ENCODE results near the gene APEX1. TPM values are rescaled to one million over a fixed set of nuclear protein-coding genes. Genes with fewer than 3 reads are reported as not detected.
"Not testable (repeated sequence)": the region's sequence is repeated elsewhere in the genome, so short reads cannot be mapped to it uniquely, and the experiment has no call there.

The APEX1 gene
- total RNA-seq, 1 experiment from 2014 or later: 96.7 TPM

DNA sequence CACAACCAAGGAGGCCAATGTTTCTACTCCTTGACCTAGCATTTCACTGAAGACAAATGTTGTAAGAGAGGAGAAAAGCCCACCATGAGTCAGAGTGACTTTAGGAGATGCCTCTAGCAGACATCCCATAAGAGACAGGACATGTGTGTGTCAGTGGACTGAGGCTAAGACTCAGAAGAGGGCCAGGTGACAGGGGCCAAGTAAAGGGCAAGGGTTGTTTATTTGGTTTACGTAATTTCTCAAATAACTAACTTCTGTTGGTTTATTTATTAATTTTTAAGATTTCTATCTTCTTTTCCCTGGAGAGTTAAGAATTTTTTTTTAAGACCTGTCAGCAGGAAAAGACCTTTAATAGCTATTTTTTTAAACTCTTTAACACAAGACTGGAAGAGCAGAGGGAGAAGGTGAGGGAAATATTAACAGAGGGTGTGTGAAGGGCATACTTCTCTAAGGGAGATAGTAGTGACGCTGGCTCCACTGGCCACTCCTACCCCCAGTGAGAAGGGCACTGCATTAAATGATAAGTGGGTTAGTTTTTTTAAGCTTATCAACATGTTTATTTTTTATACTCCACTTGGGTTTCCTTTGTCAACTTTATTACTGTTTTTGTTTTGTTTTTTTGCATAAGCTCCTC, 17.6 kb downstream of the APEX1 start:
- no peak for DNase-seq (ENCODE audit: low spot score)

DNA sequence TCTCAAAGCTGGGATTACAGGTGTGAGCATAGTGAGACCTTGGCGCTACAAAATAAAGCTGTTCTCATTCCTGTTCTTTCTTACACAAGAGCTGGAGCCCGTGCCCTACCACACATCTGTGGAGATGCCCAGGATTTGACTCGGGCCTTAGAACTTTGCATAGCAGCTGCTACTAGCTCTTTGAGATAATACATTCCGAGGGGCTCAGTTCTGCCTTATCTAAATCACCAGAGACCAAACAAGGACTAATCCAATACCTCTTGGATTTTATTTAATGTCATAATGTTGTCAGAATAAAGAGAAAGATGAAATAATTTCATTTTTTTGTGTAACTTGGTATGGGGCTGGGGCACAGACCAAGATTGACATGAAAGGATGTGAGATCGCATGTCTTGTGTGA, 21.8 kb downstream of the APEX1 start:
- no peak for DNase-seq (ENCODE audit: low spot score)

DNA sequence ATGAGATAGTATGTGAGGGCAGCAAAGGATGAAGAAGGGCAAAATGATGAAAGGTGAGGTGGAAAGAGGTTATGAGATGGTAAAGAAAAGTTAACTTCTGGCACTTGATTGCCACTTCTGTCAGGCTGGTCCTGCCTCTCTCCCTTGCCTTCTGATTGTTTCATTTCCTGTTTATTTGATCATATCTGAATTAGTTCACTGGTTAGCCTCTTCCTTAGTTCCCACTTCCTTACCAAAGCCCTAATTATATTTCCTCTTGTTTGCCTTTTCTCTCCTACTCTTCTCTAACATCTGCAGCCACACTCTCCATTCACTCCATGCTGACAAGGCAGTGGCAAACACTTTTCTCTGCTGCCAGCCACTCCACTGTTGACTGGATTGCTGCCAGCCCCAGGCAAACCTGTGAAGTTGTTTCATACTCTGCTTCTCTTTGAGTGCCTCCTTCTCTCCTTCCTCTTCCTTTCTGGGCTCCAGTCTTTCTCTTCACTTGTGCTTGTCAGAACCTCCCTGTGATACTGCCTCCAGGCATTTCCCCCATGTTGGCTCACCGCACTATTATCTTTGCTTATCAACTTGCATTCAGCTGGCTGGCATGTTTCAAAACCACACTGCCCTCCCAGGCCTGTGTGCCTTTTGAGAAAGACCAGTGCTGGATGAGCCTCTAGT, 22.3 kb downstream of the APEX1 start:
- peak; percentile 71 for DNase-seq (ENCODE audit: low spot score)

DNA sequence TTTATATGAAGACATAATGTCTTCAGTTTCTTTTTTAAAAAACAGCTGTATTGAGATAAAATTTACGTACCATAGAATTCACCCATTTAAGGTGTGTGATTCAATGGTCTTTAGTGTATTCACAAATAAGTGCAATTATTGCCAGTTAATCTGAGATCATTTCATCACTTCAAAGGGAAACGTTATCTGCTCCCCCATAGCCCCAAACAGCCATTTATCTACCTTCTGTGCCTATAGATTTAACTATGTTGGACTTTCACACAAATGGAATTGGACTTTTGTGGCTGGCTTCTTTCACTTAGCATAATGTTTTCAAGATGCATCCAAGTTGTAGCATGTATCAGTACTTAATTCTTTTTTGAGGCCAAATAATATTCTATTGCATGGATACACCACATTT, 23.9 kb downstream of the APEX1 start:
- DNase-seq (ENCODE audit: low spot score): no peak

DNA sequence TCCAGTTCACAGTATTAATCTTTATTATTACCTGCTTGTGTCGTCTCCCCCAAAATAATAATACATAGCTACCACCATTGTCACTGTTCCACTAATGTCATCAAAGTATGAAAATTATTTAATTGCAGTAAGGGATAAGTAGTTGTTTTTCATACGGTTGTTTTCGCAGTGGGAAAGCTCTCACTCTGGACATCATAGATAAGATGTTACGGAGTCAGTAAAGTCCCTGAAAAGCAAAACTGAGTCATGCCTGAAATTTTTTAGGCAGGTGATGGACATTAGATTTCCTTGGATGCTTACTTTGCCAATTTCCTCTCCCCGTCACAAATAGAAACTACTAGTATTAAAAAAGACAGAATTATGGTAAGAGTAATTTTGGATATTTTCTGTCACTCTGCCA, 27.4 kb downstream of the APEX1 start:
- no peak for DNase-seq (ENCODE audit: low spot score)

DNA sequence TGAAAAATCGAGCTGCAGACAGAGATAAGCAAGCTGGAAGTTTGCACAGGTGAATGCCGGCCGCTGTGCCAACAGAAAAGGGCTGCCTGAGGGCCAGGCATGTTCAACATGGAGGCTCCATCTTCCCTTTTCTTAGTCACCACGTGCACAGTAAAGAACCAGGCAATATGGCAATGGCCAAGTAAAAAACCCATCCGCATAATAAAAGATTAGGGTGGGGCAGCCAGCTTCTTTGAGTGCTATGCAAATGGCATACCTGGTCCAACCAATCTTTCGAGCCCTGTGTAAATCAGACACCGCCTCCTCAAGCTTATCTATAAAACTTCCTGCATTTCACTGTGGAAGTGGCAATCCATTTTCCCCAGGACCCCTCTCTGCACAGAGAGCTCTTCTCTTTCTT, 30.9 kb downstream of the APEX1 start:
- no peak for DNase-seq (ENCODE audit: low spot score)

DNA sequence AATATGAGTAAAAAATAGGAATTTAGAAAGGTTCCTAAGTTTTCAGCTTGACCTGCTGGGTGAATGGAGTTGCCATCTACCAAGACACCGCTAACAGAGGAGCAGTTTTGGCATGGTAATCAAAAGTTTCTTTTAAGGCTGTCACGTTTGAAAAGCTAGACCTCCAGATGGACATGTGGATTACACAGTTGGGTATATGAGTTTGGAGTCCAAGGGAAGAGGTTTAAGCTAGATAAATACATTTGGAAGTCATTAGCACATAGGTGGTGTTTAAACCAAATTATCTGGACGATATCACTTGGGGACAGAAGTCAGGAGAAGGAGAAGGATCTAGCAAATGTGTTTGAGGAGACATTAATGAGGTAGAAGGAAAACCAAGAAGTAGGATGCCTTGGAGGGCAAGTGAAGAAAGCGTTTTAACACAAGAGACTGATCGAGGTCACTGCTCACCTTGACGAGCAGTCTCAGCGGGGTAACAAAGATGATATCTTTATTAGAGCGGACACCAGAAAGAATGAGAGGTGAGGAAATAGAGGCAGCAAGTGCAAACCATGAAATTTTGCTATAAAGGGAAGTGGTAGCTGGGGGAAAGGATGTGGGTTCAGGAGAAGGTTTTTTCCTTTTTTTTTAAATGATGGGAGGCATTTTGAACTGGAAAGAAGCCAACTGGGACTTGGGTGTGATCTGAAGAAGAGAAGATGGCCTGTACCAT, 31.8 kb downstream of the APEX1 start:
- DNase-seq (ENCODE audit: low spot score): no peak

DNA sequence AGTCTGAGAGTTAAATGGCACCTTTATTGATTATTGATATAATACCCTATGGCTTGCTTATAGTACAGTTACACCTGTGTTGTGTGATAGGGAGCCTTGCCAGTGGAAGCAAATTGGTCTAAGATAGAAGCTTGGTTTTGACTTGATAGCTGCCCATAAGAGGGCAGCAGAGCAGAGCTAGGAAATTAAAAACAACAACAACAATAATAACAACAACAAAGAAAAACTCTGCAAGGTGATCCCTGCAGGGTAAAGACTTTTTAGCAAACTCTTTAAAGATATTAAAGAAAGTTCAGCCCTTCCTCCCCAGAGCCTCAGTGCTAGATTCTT, 32.3 kb downstream of the APEX1 start:
- no peak for DNase-seq (ENCODE audit: low spot score)

DNA sequence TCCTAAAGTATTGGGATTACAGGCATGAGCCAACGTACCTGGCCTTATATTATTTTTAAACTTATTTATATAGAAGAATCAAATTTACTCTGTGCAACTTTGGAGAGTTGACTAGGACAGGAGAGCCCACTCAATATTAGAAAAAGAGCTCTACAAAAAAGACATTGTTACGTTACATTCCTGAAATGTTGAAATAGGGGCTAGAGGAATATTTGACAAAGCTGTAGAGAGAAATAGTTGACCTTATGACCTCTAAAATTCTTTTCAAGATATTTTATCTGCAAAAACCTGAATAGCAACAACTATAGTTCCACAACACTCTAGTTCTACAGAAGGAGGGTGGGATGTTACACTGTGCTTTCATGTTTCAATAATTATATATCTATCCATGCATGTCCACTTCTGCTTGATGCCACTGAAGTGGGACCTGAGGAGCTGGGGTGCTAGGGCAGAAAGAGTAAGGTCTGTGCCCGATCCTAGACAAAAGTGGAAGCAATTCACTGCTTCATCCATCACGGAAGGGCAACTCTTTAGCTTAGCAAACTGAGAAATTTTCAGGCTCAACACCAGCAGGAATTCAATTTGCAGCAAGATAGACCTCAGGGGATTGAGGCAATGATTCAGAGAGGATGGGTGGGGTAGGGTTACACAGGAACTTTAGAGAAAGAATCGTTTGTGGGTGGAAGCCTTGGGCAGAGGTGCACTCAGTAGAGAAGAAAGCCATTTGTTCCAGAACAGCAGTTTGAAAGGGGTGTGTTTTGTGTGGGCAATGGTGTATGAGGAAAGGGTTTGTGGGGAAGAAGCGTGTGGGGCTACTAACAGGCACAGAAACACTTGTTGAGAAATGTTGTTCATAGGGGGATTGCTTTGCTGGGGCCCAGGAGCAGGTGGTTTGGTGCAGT, 34.3 kb downstream of the APEX1 start:
- no peak for DNase-seq (ENCODE audit: low spot score)

DNA sequence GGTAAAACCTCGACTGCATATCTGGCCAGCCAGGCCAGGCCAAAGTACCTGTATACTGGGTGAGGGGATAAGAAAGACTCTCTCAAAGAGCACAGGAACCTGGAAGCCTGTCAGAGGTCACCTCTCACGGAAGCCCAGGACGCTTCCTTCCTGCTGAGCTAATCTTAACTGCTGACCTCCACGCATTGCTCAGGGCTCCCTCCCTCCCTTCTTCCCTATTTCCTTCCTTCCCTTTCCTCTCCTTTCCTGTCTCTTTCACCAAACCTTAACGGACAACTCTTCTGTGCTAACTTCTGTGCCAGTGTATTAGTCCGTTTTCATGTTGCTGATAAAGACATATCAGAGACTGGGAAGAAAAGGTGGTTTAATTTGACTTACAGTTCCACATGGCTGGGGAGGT, 35.5 kb downstream of the APEX1 start:
- DNase-seq (ENCODE audit: low spot score): no peak

DNA sequence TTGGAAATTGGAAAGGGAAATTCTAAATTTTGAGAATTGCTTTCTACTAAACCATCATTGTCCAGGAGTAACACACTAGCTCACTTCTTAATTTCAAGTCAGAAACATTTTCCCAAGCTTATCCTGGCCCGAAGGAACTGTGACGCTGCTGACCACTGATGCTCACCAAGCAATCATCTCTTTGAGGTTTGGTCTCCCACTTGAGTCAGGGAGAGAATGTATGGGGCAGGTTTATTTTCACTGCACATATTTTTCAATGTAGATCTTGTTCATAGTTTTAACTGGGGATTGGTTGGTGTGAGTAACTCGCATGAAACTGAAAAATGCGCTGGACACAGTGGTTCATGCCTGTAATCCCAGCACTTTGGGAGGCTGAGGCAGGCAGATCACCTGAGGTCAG, 37.5 kb downstream of the APEX1 start:
- no peak for DNase-seq (ENCODE audit: low spot score)

DNA sequence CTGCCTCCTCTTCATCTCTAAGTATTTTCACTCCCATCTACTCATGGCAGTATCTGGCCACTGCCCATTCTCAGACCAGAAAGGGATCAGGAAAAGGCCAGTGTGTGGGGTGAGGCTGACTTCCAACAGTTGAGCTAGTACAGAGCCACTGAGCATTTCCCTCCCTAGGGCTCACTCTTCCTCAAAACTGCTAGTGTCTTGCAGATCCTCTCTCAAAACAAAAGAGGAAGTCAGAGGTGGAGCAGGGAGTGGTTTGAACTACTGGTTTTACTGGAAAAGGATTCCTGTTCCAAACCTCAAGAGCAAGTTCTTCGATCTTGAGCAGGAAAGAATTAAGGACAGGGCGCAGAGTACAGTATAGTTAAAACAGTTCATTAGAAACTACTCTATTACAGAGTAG, 38.6 kb downstream of the APEX1 start:
- DNase-seq (ENCODE audit: low spot score): no peak

DNA sequence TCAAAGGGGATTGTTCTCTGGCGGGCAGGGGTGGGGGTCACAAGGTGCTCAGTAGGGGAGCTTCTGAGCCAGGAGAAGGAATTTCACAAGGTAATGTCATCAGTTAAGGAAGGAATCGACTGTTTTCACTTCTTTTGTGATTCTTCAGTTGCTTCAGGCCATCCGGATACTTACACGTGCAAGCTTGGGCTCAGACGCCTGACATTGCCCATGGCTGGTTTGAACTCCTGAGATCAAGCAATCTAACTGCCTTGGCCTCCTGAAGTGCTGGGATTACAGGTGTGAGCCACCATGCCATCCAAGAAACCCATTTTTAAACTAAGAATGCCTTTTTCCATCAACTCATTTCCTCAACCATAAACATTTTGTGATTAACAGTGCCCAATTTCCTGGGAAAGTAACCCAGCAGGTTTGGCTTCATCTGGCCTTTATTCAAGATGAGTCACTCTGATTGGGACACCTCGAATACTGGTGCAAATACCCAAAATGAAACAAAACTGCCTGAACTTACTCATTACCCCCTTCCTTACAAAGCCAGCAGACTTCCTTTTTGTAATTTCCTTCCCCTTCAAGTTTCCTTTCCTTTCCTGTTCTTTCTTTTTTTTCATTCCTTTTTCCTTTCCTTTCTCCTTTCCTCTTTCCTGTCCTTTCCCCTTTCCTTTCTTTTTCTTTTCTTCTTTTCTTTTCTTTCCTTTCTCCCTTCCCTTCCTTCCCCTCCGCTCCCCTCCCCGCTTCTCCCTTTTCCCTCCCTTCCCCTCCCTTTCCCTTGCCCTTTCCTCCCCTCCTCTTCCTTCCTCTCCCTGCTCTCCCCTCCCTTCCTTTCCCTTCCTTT, 40.1 kb downstream of the APEX1 start:
- peak; percentile 32 for DNase-seq (ENCODE audit: low spot score)

DNA sequence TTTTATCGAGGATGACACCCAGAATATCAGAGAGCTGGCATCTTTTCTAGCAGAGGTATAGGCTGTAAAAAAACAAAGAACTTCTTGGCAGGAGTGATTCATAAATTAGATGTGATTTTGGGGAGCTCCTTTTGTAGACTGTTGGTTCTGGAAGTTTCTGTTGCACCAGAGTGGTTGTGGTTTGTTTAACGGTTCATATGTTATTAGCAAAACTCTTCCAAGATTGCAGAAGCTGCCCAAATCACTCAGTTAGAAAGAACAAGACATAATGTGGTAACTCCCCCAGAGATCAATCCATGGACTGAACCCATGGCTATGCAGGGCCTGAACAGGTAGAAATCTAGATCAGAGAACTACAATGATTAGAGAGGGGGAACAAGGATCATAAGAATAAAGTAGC, 43.6 kb downstream of the APEX1 start:
- no peak for DNase-seq (ENCODE audit: low spot score)

DNA sequence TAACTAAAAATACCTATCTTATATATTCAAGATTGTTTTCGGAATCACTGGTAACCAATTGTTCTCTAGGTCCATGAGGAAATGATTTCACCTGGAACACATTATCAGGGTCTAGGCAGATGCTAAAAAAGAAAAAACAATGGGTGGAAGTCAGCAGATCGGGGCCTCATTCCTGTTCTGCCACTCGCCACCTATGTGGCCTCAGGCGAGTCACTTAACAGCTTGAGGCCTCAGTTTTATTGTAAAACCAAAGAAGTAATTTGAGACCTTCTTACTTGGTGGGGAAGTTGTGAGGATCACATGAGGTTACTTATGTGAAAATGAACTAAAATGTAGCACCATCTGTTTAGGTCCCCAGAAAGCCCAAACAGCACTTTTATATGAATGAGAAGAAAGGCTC, 44.1 kb downstream of the APEX1 start:
- no peak for DNase-seq (ENCODE audit: low spot score)

DNA sequence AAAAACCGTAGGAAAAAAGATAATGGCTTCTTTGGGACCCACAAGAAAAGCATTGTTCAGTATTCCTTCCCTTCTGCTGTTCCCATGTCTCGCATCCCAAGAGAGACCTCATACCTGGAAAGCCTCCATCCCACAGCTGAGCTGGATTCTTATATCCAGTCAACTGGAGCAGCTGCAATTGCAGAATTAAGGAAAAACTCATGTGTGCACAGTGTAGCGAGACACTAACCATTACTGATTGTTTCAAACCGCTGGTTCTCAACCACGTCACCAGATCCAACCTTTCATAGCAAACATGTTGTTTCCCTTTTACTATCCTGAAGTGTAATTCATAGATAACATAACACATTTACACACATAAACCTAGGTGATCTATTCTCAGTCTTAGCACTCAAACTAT, 44.9 kb downstream of the APEX1 start:
- no peak for DNase-seq (ENCODE audit: low spot score)

DNA sequence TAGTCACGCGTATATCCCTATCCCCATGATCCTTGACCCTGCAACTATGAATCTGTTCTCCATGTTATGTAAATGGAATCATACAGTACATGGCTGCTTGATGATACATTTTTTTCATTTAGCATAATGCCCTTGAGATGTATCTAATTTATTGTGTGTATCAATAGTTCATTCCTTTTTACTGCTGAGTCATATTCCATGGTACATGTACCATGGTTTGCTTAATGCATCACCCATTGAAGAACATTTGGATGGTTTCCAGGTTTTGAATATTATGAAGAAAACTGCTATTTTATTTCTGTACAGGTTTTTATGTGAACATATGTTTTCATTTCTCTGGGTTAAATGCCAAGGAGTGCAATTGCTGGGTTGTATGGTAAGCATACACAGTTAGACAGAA, 46.3 kb downstream of the APEX1 start:
- DNase-seq (ENCODE audit: low spot score): no peak

DNA sequence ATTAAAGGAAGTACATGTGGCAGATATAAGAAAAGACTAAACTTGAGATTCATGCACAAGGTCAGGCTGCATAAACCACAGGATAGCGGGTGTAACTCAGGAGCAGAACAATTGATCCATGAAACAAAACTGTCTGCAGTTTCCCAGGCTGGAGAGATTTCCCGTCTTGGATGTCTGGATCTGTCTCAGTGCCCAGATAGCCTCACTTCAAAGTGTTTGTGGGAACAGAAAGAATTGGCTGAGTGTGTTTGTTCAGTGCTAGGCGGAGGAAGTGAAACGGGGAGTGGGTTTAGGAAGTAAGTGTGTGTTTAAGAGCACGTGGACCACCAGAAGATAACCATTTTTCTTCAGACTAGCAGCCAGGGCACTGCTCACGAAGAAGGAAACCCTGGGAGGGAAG, 48.9 kb downstream of the APEX1 start:
- no peak for DNase-seq (ENCODE audit: low spot score)

DNA sequence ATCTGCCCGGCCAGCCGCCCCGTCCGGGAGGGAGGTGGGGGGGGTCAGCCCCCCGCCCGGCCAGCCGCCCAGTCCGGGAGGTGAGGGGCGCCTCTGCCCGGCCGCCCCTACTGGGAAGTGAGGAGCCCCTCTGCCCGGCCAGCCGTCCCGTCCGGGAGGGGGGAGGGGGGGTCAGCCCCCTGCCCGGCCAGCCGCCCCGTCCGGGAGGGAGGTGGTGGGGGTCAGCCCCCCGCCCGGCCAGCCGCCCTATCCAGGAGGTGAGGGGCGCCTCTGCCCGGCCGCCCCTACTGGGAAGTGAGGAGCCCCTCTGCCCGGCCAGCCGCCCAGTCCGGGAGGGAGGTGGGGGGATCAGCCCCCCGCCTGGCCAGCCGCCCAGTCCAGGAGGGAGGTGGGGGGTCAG, 51.2 kb downstream of the APEX1 start:
- not testable (repeated sequence) for DNase-seq (ENCODE audit: low spot score)

DNA sequence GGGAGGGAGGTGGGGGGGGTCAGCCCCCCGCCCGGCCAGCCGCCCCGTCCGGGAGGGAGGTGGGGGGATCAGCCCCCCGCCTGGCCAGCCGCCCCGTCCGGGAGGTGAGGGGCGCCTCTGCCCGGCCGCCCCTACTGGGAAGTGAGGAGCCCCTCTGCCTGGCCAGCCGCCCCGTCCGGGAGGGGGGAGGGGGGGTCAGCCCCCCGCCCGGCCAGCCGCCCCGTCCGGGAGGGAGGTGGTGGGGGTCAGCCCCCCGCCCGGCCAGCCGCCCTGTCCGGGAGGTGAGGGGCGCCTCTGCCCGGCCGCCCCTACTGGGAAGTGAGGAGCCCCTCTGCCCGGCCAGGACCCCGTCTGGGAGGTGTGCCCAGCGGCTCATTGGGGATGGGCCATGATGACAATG, 51.7 kb downstream of the APEX1 start:
- DNase-seq (ENCODE audit: low spot score): not testable (repeated sequence)

Data from A172 (cell line).